Activated gamma-delta T cell (primary cell): ENCODE data around the gene GNAL.
"Not testable (repeated sequence)": the region's sequence is repeated elsewhere in the genome, so short reads cannot be mapped to it uniquely, and the experiment has no call there.

ENCODE experiments used
- DNase-seq: peaks from one replicate; lab custom pipeline; 2025; lab: John Stamatoyannopoulos, UW

The GNAL gene

DNA sequence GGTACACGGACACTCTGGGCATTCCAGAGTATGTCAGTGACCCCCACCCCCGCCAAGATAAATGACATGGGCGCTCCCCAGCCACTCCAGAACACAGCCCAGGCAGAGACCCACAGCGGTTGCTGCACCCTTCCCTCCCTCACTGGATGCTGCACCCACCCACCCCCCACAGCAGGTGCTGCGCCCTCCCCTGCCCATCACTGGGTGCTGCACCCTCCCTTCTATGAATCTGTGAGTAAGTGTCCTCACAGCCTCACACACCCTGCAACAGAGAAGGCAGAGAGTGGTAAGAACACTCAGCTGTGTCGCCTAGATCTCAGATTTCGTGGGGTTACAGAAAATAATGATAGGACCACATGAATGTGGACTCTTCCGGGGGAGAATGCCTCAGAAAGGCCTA, 185.6 kb downstream of the GNAL start:
- DNase-seq, result no peak

DNA sequence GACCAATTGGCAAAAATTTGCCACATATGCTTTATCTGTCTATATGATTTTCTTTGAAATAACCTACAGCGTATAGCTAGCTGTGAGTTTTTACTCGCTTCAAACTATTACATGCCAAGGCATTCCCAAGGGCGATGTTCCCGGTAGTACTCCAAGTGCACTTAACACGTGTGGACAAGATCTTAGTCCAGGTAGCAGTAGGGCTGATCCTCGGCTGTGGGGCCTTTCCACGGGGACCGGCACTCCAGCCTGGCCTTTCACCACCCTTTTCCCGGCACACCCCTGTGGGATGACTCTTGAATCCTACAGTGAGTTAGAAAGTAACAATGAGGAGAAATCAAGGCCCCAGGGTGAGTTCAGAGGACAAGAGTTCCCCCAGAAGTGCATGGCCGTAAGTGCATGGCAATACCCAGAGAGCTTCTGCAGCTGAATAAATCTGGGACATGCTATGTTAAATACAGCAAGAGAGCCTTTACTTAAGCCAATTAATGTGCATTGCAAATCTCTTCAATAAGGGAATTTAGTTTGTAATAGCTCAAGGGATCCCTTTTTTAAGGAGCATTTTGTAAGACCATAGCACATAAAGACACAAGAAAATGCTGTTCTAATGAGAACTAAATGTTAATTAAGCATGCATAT, 188.6 kb downstream of the GNAL start:
- DNase-seq, result no peak

DNA sequence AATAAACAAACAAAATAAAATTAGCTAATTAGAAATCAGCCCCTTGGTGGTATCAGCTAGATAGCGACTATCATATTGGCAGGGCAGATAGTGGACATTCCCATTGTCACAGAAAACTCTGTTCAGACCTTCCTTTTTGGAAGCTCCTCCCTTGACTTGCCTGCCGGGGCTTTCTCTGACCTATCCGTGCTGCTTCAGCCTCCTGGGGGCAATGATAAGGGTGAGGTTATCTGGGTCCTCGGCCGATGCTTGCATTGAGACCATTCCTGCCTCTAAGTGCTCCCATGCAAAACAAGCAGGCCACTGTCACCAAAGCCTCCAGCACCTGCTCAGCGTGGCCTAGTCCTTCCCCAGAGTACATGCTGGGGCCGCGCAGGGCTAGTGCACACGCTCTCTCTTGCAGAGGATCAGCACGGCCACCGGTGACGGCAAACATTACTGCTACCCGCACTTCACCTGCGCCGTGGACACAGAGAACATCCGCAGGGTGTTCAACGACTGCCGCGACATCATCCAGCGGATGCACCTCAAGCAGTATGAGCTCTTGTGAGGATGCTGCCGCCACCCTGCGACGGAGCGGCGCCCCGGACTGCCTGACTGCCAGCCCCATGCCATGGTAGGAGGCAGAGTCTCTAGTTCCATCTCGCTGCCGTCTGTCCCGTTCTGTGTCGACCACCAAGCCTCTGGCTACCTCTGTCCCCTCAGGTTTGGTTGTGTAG, 191.7 kb downstream of the GNAL start:
- DNase-seq, result no peak

DNA sequence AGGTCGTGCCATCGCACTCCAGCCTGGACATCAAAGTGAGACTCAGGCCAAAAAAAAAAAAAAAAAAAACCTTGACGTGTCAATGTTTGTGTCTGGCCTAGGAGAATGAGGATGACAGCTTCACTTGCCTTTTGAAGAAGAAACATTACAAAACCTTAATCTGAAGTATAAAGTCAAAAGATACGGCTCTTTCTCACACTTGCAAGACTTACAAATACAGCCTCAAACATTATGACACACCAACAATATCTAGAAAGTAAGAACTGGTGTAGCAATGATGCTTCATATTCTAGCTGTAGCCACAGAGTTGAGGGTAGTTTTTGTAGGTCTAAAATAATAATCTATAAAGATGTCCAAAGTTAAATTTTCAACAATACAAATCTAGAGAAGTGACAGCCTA, 193.6 kb downstream of the GNAL start:
- no peak for DNase-seq

DNA sequence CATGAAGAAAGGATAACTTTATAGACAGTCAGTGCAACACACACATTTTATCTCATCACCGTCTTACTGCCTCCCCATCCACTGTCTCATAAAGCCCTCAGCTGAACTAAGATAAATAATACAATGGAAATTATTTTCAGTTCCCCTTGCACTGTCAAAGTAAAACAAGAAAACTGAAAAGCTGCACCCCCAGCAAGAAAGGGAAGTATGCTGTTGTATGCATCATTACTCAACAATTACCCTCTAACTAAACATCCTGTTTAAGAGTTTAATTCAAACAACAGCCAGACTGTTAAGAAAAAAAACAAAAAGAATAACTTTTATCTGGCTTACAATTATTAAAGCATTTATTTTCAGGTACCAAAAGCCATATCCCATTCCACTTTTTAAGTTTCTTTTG, 194.1 kb downstream of the GNAL start:
- DNase-seq, result no peak

DNA sequence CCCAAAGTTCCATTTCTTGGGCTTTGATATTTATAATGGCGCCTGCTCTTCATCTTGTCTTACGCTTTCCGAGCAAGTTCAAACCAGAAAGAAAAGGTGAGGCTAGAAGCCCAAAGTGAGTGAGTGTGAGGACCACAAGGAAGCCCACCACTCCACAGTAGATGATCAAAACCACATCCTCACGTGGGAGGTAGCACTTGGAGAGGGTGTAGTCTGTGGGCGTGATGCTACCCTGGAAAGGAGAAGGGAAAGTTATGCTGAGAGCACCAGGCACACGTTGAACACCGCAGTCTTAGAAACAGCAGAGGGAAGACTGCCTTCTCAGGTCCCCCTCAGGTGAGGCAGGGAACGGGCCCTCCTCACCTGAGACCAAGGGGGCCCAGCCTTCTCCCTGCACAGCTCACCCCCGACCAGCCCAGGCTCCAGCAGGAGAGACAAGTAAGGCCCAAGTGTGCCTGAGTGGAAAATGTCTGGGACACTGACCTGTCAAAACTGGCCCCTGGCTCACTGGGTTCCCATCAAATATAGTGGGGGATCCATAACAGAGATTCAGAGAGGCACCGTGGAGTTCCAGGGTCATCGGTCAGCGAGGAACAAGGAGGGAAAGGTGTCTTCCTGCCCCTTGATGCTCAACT, 195.4 kb downstream of the GNAL start:
- no peak for DNase-seq

DNA sequence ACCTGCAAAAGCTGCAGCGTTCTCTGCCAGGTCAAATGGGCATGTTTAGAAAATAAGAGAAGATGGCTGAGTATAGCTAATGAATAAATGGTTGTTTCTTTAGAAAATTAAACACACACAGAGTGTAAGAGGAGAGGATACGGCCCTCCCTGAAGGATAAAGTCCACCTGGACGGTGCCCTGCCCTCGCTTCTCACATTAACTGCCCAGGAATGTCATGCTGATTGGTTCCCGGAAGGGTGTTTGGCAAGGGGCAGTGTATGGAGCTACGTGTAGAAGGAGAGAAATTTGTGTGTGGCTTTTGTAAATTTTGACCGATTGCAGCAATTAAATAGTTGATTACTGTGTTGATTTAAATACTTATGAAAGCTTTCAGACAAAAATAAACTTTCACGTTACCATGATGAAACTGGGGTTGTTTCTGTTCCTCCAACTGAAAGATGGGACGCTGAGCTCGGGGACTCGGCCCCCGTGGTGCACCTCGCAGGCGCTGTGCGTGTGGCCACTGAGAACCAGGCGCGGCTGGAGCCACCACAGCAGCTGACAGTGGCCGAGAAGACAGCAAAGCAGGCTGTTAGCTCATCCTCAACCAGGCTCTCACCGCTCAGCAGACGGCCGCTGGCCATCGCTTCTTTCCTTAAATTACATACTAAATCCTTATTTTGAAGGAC, 196.3 kb downstream of the GNAL start:
- no peak for DNase-seq

DNA sequence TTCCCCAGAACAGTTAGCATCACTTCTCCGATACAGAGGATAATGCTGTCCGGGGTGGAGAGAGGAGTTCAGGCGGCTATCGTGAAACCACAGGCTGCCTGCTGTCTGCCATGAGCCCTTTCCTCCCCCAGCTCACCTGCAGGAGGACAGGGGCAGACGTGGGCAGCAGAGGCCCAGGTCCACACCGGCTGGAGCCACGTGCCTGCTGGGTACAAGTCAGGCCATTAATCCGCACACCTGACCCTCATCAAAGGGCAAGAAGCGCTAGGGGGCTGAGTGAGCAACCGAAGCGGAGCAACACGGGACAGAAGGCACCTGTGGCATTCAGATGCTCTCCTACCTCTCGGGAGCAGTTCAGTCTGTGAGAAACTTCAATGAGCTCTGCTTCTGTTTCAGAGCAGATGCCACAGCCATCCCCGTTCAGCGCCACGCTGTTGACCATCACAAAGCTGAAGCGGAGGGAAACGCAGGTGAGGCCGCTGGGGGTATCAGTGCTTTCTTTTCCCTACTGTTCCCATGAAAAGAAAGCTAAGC, 197.6 kb downstream of the GNAL start:
- DNase-seq, result no peak

DNA sequence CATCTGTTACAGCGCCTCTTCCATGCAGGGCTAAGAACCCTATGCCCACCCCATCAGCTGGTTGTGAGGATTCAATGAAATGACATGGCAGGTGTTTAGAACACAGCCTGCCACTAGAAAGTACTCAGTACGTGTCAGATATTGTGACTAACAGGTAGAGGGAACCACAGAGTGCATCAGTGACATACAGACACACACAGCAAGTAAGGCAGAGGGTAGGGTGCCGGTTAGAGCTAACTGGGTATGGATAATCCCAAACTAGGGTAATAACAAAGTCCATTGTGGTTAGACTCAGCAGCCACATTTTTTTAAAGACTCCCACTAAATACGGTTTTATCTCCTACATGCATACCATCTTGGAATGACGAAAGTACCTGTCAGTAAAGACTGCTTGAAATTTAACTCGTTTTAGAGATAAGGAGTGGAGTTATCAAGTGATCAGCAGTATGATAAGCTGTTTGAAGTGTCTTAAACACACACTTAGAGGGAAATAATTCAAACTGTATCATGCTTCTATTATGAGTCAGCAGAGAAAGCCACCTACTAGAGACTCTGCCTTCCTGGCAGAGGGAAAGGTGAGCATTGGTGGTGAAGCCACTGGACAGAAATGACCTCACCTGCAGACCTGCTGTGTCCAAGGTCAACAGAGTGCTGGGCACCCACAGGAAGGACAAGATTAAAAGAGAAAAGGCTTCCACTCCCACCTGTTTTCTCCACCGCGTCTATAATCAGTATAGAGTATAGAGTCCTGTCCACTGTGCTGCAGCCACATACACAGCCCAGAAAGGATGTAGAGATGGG, 198.5 kb downstream of the GNAL start:
- no peak for DNase-seq

DNA sequence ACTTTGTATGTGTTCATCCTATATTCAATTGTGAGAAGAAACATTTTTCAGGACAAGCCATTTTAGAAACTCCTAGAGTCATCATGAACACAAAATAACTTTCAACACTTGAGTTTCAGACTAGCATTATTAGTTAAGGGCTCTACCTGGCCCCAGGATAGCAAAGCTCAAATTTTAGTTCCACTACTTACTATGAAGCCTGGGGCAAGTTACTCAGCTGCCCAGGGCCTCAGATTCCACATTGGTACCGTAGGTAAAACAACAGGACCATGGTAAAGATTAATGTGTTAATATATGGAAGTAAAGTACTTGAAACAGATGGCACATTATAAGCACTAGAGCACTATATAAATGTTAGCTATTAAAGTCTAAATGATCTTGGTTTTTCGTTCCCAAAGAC, 199.7 kb downstream of the GNAL start:
- no peak for DNase-seq

DNA sequence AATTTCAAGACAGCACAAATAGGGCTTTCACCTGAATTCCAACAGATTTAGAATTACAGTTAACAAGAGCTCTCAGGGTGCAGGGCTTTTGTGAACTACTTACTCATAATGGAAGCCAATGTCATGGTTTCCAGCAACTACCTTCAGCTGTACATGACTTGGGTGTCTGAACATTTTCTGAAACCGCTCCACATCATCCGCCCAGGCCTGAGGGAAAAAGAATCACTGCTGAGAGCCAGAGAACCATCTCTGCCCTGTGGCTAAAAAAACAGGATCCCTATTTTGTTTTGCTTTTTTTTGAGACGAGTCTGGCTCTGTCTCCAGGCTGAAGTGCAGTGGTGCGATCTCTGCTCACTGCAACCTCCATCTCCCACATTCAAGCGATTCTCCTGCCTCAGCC, 200.2 kb downstream of the GNAL start:
- no peak for DNase-seq

DNA sequence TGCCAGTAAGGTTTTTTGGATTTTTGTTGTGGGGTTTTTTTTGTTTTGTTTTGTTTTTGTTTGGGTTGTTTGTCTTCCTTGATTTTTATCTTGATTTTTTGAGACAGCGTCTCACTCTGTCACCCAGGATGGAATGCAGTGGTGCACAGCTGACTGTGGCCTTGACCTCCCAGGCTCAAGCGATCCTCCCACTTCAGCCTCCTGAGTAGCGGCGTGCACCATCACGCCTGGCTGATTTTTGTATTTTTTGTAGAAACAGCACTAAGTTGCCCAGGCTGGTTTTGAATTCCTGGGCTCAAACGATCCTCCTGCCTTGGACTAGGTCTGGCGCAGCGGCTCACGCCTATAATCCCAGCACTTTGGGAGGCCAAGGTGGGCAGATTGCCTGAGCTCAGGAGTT, 202.7 kb downstream of the GNAL start:
- no peak for DNase-seq

DNA sequence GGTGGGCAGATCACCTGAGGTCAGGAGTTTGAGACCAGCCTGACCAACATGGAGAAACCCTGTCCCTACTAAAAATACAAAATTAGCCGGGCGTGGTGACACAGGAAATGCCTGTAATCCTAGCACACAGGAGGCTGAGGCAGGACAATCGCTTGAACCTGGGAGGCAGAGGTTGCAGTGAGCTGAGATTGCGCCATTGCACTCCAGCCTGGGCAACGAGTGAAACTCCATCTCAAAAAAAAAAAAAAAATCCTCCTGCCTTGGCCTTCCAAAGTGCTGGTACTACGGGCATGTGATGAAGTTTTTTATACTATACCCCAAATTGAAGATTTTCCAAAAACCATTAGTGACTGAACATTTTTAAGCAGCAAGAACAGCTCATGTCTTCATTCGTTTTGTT, 203.4 kb downstream of the GNAL start:
- DNase-seq, result not testable (repeated sequence)

DNA sequence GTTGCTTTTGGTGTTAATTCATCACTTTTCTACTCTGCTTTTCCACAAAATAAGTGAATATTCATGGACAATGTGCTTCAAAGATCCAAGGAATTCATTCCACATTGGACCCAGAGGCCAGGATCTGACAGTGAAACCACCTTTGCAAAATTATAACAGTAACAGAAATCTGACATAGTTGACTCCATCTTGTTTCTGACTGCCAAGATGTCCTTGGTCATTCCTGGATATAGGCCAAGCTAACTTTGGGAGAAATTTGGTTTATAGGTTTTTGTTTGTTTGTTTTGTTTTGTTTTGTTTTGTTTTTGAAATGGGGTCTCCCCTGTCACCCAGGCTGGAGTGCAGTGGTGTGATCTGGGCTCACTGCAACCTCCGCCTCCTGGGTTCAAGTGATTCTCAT, 208.7 kb downstream of the GNAL start:
- no peak for DNase-seq

DNA sequence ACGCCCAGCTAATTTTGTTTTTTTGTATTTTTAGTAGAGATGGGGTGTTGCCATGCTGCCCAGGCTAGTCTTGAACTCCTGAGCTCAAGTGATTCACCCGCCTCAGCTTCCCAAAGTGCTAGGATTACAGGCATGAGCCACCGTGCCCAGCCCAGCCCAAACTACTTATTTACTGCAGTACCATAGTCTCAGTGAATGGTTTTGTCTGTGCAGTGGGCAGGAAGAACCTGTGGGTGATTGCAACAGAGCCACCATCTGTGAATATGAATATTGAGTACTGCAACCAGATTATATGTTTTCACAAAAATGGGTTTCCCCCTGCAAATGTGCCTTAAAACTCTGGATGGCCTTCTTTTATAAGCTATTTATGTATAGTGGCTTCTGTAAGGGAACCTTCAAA, 210.0 kb downstream of the GNAL start:
- no peak for DNase-seq

DNA sequence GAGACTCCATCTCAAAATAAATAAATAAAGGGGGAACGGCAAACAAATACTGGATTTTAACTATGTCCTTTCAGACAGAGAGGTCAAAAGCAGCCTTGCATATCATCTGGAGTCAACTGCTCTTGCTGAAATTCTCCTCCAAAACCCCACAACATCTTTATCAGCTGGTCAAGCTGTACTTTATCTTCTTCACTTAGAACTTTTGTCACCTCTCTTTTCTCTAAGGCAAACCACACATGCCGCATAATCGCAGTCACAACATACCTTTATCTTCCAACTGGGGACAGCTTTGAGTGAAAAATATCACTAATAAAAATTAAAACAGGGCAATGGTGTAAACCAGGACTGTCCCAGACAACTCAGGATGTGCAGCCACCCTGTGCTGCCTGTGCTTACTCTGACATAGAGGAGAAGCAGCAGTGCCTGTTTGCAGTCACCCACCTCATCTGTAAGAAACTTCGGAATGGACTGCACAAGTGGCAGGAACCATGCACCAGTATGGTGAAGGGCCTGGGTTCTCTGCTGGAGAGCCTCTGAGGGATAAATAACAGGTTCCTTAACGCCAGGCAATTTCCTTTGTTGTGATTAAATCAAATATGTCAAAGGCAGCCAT, 212.9 kb downstream of the GNAL start:
- no peak for DNase-seq

DNA sequence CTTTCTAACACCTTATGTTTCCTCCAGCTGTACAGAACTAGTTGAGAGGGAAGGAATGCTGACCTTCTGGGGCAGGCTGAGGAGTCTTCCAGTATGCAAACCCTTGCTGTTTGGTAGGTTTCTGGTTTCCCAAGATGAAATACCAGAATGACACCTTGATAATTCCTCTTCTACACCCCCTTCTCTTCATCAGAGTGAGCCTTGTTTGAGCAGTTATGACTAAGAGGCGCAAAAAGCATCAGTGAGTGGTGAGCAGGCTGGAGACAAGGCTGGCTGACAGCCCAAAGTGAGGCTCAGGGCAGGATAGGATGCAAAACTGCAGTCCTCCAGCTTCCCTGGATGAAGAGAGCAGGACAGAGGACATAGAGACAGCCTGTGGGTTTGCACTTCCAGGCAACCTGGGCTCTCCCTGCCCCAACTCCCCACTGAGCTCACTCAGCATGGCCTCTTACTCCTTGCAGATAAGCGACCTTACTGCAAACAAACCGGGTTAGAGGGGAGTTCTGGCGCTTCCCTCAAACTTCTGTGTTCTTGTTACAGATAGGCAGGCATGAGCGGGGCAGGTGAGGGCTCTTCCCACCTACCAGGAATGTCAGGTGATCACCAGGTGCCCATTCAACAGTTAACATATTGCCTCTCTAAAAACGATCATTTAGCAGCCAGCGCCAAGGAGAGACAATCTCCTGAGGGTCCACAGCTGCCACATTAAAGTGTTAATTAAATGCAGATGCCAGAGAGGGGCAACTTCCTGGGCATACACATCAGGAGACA, 213.6 kb downstream of the GNAL start:
- no peak for DNase-seq

DNA sequence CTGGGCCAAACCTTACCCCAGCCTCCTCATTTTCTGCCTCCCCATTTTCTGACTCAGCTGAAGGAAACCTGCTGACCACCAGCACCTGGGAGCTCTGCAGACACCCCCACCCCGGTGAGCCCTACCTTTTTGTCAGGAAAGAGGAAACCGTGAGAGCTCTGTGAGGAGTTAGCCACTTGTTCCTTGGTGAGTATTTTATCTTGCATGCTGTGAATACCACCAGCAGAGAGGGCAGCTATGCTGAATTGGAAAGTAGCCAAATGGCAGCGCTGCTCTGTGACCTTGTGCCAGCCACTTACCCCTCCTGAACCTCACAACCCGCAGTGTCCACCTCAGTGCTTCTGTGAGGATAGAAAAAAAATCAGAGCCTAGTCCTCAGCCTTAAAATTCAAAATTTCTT, 216.5 kb downstream of the GNAL start:
- DNase-seq, result no peak

DNA sequence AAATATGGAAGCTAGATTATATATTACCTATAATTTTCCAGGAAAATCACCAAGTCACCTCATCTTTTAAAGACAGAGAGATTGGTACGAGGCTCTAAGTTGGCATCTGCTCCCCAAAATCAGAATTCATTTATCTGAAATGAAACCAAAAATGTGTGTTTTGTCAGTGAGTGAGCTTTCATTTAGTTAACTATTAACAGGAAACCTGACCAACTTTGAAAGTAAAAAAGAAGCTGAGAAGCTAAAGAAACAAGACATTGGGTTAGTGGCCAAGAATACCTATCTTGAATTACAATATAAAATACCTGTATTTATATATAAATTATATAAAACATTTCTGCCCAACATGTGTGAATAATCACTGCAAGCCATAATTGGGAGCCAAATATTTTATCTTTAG, 217.1 kb downstream of the GNAL start:
- no peak for DNase-seq
